Kidney epithelial cell (primary cell): ENCODE measurements around the gene NEUROD1. TPM values are rescaled to one million over a fixed set of nuclear protein-coding genes. Genes with fewer than 3 reads are reported as not detected.

ENCODE experiments used
- DNase-seq: peaks from one replicate; pipeline ENCODE4 v3.0.0-alpha.2; 2010; ENCODE audit warnings: low read depth
- H3K27me3 ChIP-seq: 2 replicates; pipeline ENCODE4 v1.6.0; 2011; ENCODE audit warnings: low read length; ENCODE audit not compliant: control insufficient read depth, insufficient read depth
- H3K36me3 ChIP-seq: 2 replicates; pipeline ENCODE4 v1.5.1; 2011; ENCODE audit warnings: low read length; ENCODE audit not compliant: control insufficient read depth, insufficient read depth
- H3K4me3 ChIP-seq: 2 replicates; pipeline ENCODE4 v1.5.1; 2011; ENCODE audit warnings: low read depth, mild to moderate bottlenecking, control low read depth, low read length
- CTCF ChIP-seq: IDR thresholded peaks from 2 replicates; pipeline ENCODE4 v1.5.1; 2011; ENCODE audit warnings: mild to moderate bottlenecking, moderate library complexity, low read length, control low read depth, inconsistent platforms; ENCODE audit not compliant: insufficient read depth, poor library complexity, severe bottlenecking
- total RNA-seq: library from RNA; depleted of rRNA; stranded (reverse); fragments of >200 nt; gene quantifications from 2 replicates; pipeline ENCODE4 v1.2.3, GENCODE V29; 2015

The NEUROD1 gene
- total RNA-seq, 1 donor from 2014 or later: not detected

GRCh38 chr2:181698223-181698622, 17.9 kb upstream of the NEUROD1 start:
- no peak for TF ChIP-seq CTCF
- no peak overlapping the region for H3K4me3 ChIP-seq
- no peaks in the 10 kb centered on the region for H3K27me3 ChIP-seq
- no peaks in the 10 kb centered on the region for H3K36me3 ChIP-seq
- no peak for DNase-seq

GRCh38 chr2:181697571-181697970, 17.3 kb upstream of the NEUROD1 start:
- TF ChIP-seq CTCF: no peak
- Histone ChIP-seq H3K27me3 (no peaks in the 10 kb centered on the region), H3K4me3 (no peak overlapping the region), H3K36me3 (no peaks in the 10 kb centered on the region)
- DNase-seq: no peak

GRCh38 chr2:181697126-181697525, 16.8 kb upstream of the NEUROD1 start:
- Histone ChIP-seq H3K4me3 (no peak overlapping the region), H3K27me3 (no peaks in the 10 kb centered on the region), H3K36me3 (no peaks in the 10 kb centered on the region)
- TF ChIP-seq CTCF: no peak
- no peak for DNase-seq

- Histone ChIP-seq H3K4me3 (no peak overlapping the region), H3K27me3 (no peaks in the 10 kb centered on the region), H3K36me3 (no peaks in the 10 kb centered on the region)
- no peak for DNase-seq
- no peak for TF ChIP-seq CTCF
Measured at GRCh38 chr2:181694271-181694670, 14.0 kb upstream of the NEUROD1 start.

GRCh38 chr2:181690860-181691259, 10.5 kb upstream of the NEUROD1 start:
- peaks cover 13% of the 10 kb centered on the region for H3K27me3 ChIP-seq
- no peaks in the 10 kb centered on the region for H3K36me3 ChIP-seq
- TF ChIP-seq CTCF: no peak
- DNase-seq: no peak
- no peak overlapping the region for H3K4me3 ChIP-seq

GRCh38 chr2:181686576-181687185, 6.4 kb upstream of the NEUROD1 start:
- no peaks in the 10 kb centered on the region for H3K36me3 ChIP-seq
- no peak overlapping the region for H3K4me3 ChIP-seq
- no peak for TF ChIP-seq CTCF
- peaks cover 50% of the 10 kb centered on the region for H3K27me3 ChIP-seq
- no peak for DNase-seq
